Measurements from ENCODE around the gene DCAKD. TPM values are rescaled to one million over a fixed set of nuclear protein-coding genes. Genes with fewer than 3 reads are reported as not detected.

The DCAKD gene
- total and polyA plus RNA-seq, 2 experiments from 2014 or later, result 29.9 to 47.4 TPM

DNA sequence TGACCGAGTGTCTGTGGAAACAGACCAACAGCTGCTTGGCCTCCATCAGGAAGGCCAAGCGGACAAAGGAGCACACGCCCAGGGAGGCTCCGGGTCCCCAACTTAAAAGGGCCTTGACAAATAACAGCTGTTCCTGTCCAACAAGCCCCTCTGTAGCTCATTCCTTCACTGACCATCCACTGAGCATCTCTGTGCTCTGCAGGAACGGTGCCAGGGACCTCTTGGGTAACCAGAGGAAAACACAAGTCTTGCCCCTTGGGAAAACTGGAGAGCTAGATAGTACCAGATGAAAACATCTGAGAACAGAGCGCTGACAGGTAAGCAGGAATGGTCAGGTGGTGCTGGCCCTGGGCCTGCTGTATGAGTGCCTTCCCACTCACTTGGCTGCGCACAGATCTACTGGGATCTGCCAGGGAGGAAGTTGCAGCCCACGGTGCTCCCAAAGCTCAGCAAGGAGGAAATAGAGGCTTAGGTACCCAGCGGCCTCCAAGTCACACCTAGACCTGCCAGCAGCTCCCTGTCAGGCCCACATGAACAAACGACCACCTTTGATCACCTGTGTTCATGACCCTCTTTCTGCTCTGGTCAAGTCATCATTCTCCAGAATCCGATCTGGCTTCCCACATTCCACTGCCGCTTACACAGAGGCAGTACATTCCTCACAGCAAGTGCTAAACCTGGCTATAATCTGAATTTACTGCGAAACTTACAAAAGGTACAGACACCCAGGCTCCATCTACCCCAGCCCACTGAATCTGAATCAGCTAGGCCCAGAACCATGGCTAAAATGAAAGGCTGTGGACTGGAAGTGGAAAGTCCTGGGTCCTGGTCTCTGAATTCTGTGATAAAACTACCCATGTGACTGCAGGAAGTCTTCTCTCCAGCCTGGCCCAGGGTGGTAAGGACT is 12.5 kb downstream of the DCAKD start:
- TF ChIP-seq EZH2 (IDR thresholded peaks at IDR 0.05; ENCODE audit: borderline replicate concordance) (no peak), EZH2phosphoT487 (IDR thresholded peaks at IDR 0.05; ENCODE audit: low read depth, severe bottlenecking, unreplicated experiment) (no peak)
- TF ChIP-seq, protein P1, sequence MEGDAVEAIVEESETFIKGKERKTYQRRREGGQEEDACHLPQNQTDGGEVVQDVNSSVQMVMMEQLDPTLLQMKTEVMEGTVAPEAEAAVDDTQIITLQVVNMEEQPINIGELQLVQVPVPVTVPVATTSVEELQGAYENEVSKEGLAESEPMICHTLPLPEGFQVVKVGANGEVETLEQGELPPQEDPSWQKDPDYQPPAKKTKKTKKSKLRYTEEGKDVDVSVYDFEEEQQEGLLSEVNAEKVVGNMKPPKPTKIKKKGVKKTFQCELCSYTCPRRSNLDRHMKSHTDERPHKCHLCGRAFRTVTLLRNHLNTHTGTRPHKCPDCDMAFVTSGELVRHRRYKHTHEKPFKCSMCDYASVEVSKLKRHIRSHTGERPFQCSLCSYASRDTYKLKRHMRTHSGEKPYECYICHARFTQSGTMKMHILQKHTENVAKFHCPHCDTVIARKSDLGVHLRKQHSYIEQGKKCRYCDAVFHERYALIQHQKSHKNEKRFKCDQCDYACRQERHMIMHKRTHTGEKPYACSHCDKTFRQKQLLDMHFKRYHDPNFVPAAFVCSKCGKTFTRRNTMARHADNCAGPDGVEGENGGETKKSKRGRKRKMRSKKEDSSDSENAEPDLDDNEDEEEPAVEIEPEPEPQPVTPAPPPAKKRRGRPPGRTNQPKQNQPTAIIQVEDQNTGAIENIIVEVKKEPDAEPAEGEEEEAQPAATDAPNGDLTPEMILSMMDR (IDR thresholded peaks at IDR 0.05; ENCODE audit: poor library complexity), result no peak
- H3K27me3 ChIP-seq, result no peaks in the 10 kb centered on the region
- no peak overlapping the region for H2AFZ ChIP-seq
- no peaks in the 10 kb centered on the region for H3K36me3 ChIP-seq (replicated peaks; ENCODE audit: insufficient read depth, low read depth)
- peaks cover 73% of the 10 kb centered on the region for H3K79me2 ChIP-seq
- peaks cover 9% of the 10 kb centered on the region for H4K20me1 ChIP-seq (ENCODE audit: insufficient read depth, poor library complexity, severe bottlenecking)
- DNase-seq (ENCODE audit: low spot score), result no peak
- peaks cover 5% of the 10 kb centered on the region for H3K4me1 ChIP-seq (ENCODE audit: insufficient read depth)
- no peaks in the 10 kb centered on the region for H3K9me3 ChIP-seq (ENCODE audit: low read depth)
- 78% methylated on average over 13 of the region's 13 CpGs for WGBS (ENCODE audit: low lambda C conversion rate, missing lambda C conversion rate)
- H3K27ac ChIP-seq, result no peak overlapping the region
- H3K4me3 ChIP-seq, result no peak overlapping the region
- H3K9me2 ChIP-seq (replicated peaks; ENCODE audit: insufficient read depth), result no peaks in the 10 kb centered on the region
- no peak overlapping the region for H3K4me2 ChIP-seq

DNA sequence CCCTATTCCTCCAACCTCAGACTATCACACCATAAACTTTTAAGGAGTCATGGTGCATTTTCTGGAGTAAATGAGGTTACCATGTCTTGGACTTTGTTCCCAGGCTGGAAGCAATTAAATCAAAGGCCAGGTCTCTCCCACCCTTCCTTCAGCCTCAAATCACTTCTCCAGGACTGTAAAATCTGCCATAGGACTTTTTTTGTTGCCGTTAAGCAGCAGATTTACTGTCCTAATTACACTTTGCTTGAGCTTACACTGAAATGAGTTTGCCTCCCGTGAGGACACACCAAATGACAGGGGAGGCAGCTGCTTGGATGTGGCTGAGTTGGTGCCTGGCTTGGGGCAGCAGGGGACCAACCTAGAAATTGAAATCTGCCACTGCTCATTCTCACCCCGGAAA is 14.7 kb downstream of the DCAKD start:
- H3K9me3 ChIP-seq (ENCODE audit: low read depth), result no peaks in the 10 kb centered on the region
- H3K27me3 ChIP-seq, result no peaks in the 10 kb centered on the region
- DNase-seq (ENCODE audit: low spot score), result no peak
- H2AFZ ChIP-seq, result no peak overlapping the region
- WGBS (ENCODE audit: low lambda C conversion rate, missing lambda C conversion rate), result 40% methylated on average over 3 of the region's 3 CpGs
- no peak overlapping the region for H3K4me3 ChIP-seq
- no peak overlapping the region for H3K27ac ChIP-seq
- TF ChIP-seq EZH2 (IDR thresholded peaks at IDR 0.05; ENCODE audit: borderline replicate concordance) (no peak), EZH2phosphoT487 (IDR thresholded peaks at IDR 0.05; ENCODE audit: low read depth, severe bottlenecking, unreplicated experiment) (no peak)
- TF ChIP-seq, protein P1 (IDR thresholded peaks at IDR 0.05; ENCODE audit: poor library complexity), result no peak
- H3K4me1 ChIP-seq (ENCODE audit: insufficient read depth), result peaks cover 5% of the 10 kb centered on the region
- H3K9me2 ChIP-seq (replicated peaks; ENCODE audit: insufficient read depth), result no peaks in the 10 kb centered on the region
- H3K4me2 ChIP-seq, result no peak overlapping the region
- H3K36me3 ChIP-seq (replicated peaks; ENCODE audit: insufficient read depth, low read depth), result no peaks in the 10 kb centered on the region
- peaks cover 51% of the 10 kb centered on the region for H3K79me2 ChIP-seq
- peaks cover 6% of the 10 kb centered on the region for H4K20me1 ChIP-seq (ENCODE audit: insufficient read depth, poor library complexity, severe bottlenecking)

DNA sequence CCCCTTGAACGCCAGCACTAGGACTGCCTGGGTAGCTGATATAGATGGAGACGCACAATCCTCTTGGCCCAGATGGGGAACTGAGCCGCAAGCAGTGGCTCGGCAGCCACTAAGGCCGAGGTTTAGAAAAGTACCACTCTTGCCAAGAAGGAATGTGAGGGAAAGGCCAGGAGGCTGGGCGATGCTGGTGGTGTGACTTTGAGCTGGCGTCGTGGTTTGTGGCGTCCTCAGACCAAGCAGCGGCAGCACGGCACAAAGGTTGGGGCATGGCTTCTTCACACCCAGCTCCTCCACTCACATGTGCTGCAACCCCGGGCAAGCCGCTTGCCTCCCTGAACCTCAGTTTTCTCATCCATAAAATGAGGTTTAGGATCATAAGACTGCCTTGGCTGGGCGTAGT is 15.6 kb downstream of the DCAKD start:
- WGBS (ENCODE audit: low lambda C conversion rate, missing lambda C conversion rate), result 99% methylated on average over 14 of the region's 14 CpGs
- Histone ChIP-seq H3K9me3 (ENCODE audit: low read depth) (no peaks in the 10 kb centered on the region), H3K4me3 (no peak overlapping the region), H3K36me3 (replicated peaks; ENCODE audit: insufficient read depth, low read depth) (no peaks in the 10 kb centered on the region), H3K79me2 (peaks cover 43% of the 10 kb centered on the region), H3K27ac (no peak overlapping the region), H3K27me3 (no peaks in the 10 kb centered on the region), H3K4me2 (no peak overlapping the region), H4K20me1 (ENCODE audit: insufficient read depth, poor library complexity, severe bottlenecking) (peaks cover 6% of the 10 kb centered on the region), H2AFZ (no peak overlapping the region), H3K9me2 (replicated peaks; ENCODE audit: insufficient read depth) (no peaks in the 10 kb centered on the region), H3K4me1 (ENCODE audit: insufficient read depth) (peaks cover 5% of the 10 kb centered on the region)
- TF ChIP-seq EZH2 (IDR thresholded peaks at IDR 0.05; ENCODE audit: borderline replicate concordance), result no peak
- TF ChIP-seq EZH2phosphoT487 (IDR thresholded peaks at IDR 0.05; ENCODE audit: low read depth, severe bottlenecking, unreplicated experiment), result no peak
- TF ChIP-seq, protein P1 (IDR thresholded peaks at IDR 0.05; ENCODE audit: poor library complexity), result no peak
- no peak for DNase-seq (ENCODE audit: low spot score)
